KOPT-K1 (cell line): ENCODE results near the gene MIEF1.
"Not testable (repeated sequence)": the region's sequence is repeated elsewhere in the genome, so short reads cannot be mapped to it uniquely, and the experiment has no call there.

Experiments
- H3K27ac ChIP-seq: fragments of 200-600 bp; sonication (generic); 2 replicates; pipeline ENCODE4 v1.5.1; 2016; ENCODE audit warnings: antibody characterized with exemption, mild to moderate bottlenecking, low read depth, low read length; ENCODE audit not compliant: poor library complexity, severe bottlenecking
- H3K36me3 ChIP-seq: fragments of 200-600 bp; sonication (generic); 2 replicates; pipeline ENCODE4 v1.5.1; 2017; ENCODE audit warnings: antibody characterized with exemption, mild to moderate bottlenecking, low read length, moderate library complexity; ENCODE audit not compliant: insufficient read depth
- H3K9me3 ChIP-seq: fragments of 200-600 bp; sonication (generic); 2 replicates; pipeline ENCODE4 v1.5.1; 2017; ENCODE audit warnings: antibody characterized with exemption, low read length, mild to moderate bottlenecking; ENCODE audit not compliant: insufficient read depth, poor library complexity, severe bottlenecking

MIEF1 gene

GRCh38 chr22:39512026-39512425, 9.9 kb downstream of the MIEF1 start:
- Histone ChIP-seq H3K27ac (no peak overlapping the region), H3K36me3 (peaks cover 99% of the 10 kb centered on the region), H3K9me3 (no peaks in the 10 kb centered on the region)

DNA sequence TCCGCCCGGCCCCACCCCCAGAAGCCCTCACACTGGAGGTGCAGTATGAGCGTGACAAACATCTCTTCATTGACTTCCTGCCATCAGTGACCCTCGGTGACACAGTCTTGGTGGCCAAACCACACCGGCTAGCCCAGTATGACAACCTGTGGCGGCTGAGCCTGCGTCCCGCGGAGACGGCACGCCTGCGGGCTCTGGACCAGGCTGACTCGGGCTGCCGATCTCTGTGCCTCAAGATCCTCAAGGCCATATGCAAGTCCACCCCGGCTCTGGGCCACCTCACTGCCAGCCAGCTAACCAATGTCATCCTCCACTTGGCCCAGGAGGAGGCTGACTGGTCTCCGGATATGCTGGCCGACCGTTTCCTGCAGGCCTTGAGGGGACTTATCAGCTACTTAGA, 11.7 kb downstream of the MIEF1 start:
- no peaks in the 10 kb centered on the region for H3K9me3 ChIP-seq
- no peak overlapping the region for H3K27ac ChIP-seq
- H3K36me3 ChIP-seq, result peaks cover 93% of the 10 kb centered on the region

GRCh38 chr22:39514373-39514973, 12.4 kb downstream of the MIEF1 start:
- H3K9me3 ChIP-seq, result no peaks in the 10 kb centered on the region
- H3K27ac ChIP-seq, result no peak overlapping the region
- peaks cover 87% of the 10 kb centered on the region for H3K36me3 ChIP-seq

DNA sequence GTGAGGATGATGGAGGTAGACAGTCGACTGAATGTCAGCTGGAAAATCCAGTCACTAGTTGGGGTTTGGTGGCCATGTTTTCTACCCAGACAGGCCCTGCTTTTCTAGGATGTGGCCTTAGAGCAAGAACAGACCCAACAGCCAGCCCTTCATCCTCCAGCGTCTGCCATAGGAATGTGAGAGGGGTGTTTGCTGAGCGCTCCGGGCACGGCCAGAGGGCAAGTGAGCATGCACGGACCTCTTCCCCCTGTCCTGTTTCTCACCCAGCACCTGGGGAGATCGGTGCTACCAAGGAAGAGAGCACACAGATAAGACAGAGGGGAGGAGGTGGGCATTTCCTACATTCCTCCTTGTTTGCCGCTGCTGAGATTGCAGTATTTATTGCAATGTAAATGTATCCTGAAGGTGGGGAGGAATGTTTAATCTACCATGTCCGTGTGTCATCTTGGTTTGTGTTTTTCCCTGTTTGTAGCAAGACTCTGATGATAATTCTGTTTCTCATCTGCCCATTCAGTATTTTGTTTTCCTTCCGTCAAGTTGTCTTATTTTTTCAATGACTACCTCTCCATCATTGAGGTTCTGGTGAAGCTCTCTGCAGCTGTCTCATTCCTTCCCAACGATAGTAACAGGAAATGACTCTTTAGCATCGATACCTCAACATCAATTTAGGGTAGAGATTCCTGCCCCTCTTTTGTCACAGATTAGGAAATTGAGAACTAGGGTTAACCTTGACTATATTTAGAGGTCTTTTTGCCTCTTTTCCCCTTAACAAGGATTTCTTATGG, 13.4 kb downstream of the MIEF1 start:
- H3K36me3 ChIP-seq, result peaks cover 77% of the 10 kb centered on the region
- no peak overlapping the region for H3K27ac ChIP-seq

DNA sequence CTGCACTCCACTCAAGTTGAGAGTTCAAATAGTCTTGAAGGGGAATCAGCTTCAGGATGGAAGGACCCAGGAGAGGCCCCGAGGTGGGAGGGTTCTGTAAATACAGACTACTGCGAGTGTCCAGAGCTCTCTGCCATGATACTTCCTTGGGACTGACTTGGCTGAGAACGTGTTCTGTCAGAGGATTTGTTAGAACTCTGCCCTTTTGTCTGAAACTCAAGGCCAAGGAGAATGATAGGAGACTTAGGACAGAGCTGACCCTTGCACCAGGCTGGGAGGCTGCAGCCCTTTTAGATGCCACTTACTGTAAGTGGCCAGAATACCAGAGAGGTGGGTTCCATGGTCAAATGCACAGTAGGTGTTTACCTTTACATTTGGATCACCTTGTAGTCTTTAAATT, 15.4 kb downstream of the MIEF1 start:
- H3K36me3 ChIP-seq, result peaks cover 77% of the 10 kb centered on the region
- H3K27ac ChIP-seq, result no peak overlapping the region
- H3K9me3 ChIP-seq, result no peaks in the 10 kb centered on the region

More for the DNA sequence above, 13.4 kb downstream of the MIEF1 start:
- no peaks in the 10 kb centered on the region for H3K9me3 ChIP-seq

DNA sequence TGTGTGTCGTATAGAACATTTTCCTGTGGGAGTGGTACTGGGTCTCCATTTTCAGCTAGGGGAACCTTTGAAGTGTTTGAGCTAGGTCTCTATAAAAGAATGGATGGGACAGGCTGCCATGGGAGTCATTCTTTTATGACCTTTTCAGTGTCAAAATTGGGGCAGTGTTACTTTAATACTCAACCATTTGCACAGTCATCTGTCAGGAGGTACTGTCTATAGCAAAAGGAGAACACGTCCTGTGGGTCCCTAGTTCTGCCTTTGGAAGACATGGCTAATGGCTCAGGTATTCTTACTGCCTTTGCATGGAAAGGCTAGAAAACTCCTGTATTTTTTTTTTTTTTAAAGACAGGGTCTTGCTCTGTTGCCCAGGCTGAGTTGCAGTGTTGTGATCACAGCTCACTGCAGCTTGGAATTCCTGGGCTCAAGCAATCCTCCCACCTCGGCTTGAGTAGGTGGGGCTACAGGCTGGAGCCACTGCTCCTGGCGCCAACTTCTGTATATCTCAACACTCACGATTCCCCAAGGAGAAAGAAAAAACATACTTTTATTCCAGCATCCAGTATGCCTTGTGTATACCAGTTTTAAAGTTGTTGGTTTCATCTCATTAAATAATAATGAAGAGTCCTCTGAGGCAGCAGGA, 16.2 kb downstream of the MIEF1 start:
- Histone ChIP-seq H3K27ac (no peak overlapping the region), H3K9me3 (no peaks in the 10 kb centered on the region), H3K36me3 (peaks cover 77% of the 10 kb centered on the region)

DNA sequence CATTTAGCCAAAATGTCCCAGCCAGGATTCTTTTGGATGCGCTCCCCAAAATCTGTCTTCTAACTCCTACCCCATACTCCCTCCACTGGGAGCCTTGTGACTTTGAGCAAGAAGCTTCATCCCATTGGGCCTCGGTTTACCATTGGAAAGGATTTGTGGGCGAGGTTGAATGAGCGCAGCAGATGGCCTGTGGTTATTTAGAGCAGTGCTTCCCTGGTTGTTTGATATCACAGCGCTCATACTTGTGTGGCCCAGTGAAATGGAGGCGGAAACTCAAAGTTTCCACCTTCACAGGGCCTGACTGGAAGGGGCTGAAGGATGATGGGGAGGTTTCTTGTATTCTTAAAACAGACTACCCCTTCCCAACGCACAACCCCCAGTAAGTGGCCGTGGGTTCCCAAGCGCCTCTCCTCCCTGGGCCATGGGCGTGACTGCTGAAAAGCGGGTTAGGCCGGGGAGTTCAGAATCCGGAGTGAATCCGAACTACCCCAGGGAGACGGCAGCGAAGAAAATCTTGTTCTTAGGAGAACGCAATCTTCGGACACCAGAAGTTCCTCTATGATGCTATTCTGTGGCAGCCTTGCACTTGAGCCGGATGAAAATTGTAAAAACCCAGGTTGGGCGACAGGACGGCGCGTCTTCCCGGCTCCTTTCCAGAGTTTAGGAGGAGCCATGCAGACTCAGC, 17.0 kb downstream of the MIEF1 start:
- peak overlapping the region; percentile 97 for H3K27ac ChIP-seq
- no peaks in the 10 kb centered on the region for H3K9me3 ChIP-seq
- peaks cover 77% of the 10 kb centered on the region for H3K36me3 ChIP-seq

GRCh38 chr22:39519681-39520225, 17.7 kb downstream of the MIEF1 start:
- Histone ChIP-seq H3K27ac (peak overlapping the region; percentile 97), H3K9me3 (no peaks in the 10 kb centered on the region), H3K36me3 (peaks cover 77% of the 10 kb centered on the region)

DNA sequence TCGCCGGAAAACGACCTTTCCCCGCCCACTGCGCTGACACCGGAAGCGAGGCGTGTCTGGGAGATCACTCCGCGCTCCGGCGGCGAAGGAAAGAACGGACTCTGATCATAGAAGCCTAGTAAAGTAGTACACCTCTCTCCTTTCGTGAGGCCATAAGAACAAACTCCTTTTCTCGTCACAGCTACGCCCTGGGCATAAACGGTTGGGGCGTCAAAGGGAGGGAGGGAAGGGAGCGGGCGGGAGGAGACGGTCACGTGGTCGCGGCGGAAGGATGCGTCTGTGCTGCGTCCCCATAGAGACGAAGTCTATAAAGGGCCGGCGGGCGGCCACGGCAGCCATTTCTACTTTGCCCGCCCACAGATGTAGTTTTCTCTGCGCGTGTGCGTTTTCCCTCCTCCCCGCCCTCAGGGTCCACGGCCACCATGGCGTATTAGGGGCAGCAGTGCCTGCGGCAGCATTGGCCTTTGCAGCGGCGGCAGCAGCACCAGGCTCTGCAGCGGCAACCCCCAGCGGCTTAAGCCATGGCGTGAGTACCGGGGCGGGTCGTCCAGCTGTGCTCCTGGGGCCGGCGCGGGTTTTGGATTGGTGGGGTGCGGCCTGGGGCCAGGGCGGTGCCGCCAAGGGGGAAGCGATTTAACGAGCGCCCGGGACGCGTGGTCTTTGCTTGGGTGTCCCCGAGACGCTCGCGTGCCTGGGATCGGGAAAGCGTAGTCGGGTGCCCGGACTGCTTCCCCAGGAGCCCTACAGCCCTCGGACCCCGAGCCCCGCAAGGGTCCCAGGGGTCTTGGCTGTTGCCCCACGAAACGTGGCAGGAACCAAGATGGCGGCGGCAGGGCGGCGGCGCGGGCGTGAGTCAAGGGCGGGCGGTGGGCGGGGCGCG, 18.4 kb downstream of the MIEF1 start, which contains the start of gene ATF4:
Gene ATF4 (plus strand): TSS at position 337 of the 880 bp plus-strand sequence. CDS start 884 bp downstream, outside the sequence.
- H3K9me3 ChIP-seq, result no peaks in the 10 kb centered on the region
- H3K27ac ChIP-seq, result peak within 1 kb of the TSS; percentile 97
- H3K36me3 ChIP-seq, result peaks cover 77% of the 10 kb centered on the region

GRCh38 chr22:39521106-39521885, 19.2 kb downstream of the MIEF1 start:
- H3K9me3 ChIP-seq, result not testable (repeated sequence)
- peaks cover 72% of the 10 kb centered on the region for H3K36me3 ChIP-seq
- H3K27ac ChIP-seq, result peak overlapping the region; percentile 97

DNA sequence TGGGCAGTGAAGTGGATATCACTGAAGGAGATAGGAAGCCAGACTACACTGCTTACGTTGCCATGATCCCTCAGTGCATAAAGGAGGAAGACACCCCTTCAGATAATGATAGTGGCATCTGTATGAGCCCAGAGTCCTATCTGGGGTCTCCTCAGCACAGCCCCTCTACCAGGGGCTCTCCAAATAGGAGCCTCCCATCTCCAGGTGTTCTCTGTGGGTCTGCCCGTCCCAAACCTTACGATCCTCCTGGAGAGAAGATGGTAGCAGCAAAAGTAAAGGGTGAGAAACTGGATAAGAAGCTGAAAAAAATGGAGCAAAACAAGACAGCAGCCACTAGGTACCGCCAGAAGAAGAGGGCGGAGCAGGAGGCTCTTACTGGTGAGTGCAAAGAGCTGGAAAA, 20.0 kb downstream of the MIEF1 start:
- peaks cover 64% of the 10 kb centered on the region for H3K36me3 ChIP-seq
- H3K27ac ChIP-seq, result peak overlapping the region; percentile 97
- H3K9me3 ChIP-seq, result not testable (repeated sequence)

DNA sequence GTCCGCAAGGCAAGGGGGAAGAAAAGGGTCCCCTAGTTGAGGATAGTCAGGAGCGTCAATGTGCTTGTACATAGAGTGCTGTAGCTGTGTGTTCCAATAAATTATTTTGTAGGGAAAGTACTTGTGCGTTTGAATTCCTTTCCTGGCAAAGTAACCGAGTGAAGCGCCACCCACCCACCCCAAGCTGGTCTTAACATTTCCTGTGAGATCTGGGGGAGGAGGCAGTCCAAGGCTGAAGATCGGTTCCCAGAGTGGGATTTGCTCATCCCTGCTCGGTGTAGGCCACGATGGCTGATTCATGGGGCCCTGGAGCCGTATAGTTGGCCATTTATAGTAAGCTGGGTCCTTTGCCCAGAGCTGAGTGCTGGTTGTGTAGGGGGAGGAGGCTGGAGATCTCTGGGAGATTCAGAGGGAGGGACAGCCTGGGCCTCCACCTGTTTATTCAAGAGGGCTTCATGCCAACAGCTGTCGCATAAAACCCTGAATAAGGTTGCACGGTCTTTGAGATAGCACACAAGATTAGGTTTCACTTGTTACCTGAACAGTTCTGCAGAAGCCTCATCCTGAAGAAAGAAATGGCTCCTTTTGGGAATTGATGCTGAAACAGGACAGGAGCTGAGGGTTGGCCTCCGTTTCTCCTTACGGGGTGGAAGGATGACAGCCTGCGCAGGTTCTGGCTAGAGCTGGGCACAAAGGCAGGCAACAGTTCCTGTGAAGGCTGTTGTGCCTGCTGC, 20.6 kb downstream of the MIEF1 start:
- Histone ChIP-seq H3K36me3 (peaks cover 63% of the 10 kb centered on the region), H3K27ac (peak overlapping the region; percentile 16), H3K9me3 (no peaks in the 10 kb centered on the region)
